AG10803 (cell line): ENCODE data around the gene WIF1.

ENCODE experiments used
- DNase-seq: peaks from one replicate; pipeline ENCODE4 v3.0.0; 2010; ENCODE audit warnings: low read depth
- H3K4me3 ChIP-seq: 2 replicates; pipeline ENCODE4 v1.5.1; 2011; ENCODE audit warnings: mild to moderate bottlenecking, low read length, control low read depth
- TF ChIP-seq, protein P1 (sequence below): conservative IDR thresholded peaks from 2 replicates; pipeline ENCODE4 v1.5.1; 2011; ENCODE audit warnings: mild to moderate bottlenecking, low read length, control low read depth, inconsistent platforms

Gene WIF1

GRCh38 chr12:65082406-65082805 is 38.7 kb downstream of the WIF1 start:
- no peak for DNase-seq
- TF ChIP-seq, protein P1, sequence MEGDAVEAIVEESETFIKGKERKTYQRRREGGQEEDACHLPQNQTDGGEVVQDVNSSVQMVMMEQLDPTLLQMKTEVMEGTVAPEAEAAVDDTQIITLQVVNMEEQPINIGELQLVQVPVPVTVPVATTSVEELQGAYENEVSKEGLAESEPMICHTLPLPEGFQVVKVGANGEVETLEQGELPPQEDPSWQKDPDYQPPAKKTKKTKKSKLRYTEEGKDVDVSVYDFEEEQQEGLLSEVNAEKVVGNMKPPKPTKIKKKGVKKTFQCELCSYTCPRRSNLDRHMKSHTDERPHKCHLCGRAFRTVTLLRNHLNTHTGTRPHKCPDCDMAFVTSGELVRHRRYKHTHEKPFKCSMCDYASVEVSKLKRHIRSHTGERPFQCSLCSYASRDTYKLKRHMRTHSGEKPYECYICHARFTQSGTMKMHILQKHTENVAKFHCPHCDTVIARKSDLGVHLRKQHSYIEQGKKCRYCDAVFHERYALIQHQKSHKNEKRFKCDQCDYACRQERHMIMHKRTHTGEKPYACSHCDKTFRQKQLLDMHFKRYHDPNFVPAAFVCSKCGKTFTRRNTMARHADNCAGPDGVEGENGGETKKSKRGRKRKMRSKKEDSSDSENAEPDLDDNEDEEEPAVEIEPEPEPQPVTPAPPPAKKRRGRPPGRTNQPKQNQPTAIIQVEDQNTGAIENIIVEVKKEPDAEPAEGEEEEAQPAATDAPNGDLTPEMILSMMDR = no peak
- no peak overlapping the region for H3K4me3 ChIP-seq

- DNase-seq = no peak
- TF ChIP-seq, protein P1 = no peak
Measured at GRCh38 chr12:65081496-65081895, 39.6 kb downstream of the WIF1 start.

GRCh38 chr12:65074932-65075331 is 46.2 kb downstream of the WIF1 start:
- TF ChIP-seq, protein P1 = no peak
- H3K4me3 ChIP-seq = no peak overlapping the region
- no peak for DNase-seq

More at GRCh38 chr12:65081496-65081895, 39.6 kb downstream of the WIF1 start:
- H3K4me3 ChIP-seq = no peak overlapping the region

DNA sequence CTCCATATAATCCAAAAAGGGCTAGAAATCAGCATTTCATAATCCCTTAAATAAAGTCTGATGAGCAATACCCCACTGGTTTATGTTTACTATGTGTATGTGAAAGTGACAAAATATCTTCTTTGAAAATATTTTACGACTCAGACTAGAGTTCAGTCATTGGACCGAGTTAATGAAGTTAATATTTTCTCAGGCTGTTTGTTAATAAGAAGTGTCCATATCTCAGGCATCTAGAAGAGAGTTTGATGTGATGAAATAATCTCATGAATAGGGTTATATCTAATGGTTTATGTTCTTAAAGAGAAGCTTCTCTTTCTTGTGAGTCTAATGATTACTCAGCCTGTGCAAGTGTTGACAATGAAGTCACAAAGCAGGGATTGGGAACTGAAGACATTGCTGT is 51.8 kb downstream of the WIF1 start:
- TF ChIP-seq, protein P1 = no peak
- no peak for DNase-seq

GRCh38 chr12:65067383-65067782 is 53.7 kb downstream of the WIF1 start:
- TF ChIP-seq, protein P1 = no peak
- H3K4me3 ChIP-seq = no peak overlapping the region
- DNase-seq = no peak

More for the DNA sequence above, 51.8 kb downstream of the WIF1 start:
- no peak overlapping the region for H3K4me3 ChIP-seq

- TF ChIP-seq, protein P1 = no peak
- no peak overlapping the region for H3K4me3 ChIP-seq
- DNase-seq = no peak
Measured at GRCh38 chr12:65055859-65056258, 65.2 kb downstream of the WIF1 start.

- TF ChIP-seq, protein P1 = no peak
- H3K4me3 ChIP-seq = no peak overlapping the region
- no peak for DNase-seq
Measured at GRCh38 chr12:65051218-65051617, 69.9 kb downstream of the WIF1 start.
